Neural crest cell (in vitro differentiated cells): Measurements from ENCODE around the gene THSD1. TPM values are rescaled to one million over a fixed set of nuclear protein-coding genes. Genes with fewer than 3 reads are reported as not detected.
"Not testable (repeated sequence)": the region's sequence is repeated elsewhere in the genome, so short reads cannot be mapped to it uniquely, and the experiment has no call there.

Source experiments
- DNase-seq: peaks from one replicate; pipeline ENCODE4 v3.0.0; 2021; ENCODE audit warnings: low read depth, mixed read lengths, low spot score
- H3K27ac Mint-ChIP-seq: one replicate; pipeline ENCODE4 v1.8.0; 2021; ENCODE audit warnings: mild to moderate bottlenecking, mixed read lengths; ENCODE audit not compliant: unreplicated experiment
- H3K27me3 Mint-ChIP-seq: 2 replicates; pipeline ENCODE4 v1.8.0; 2021; ENCODE audit warnings: low read depth, mild to moderate bottlenecking, mixed read lengths
- H3K36me3 Mint-ChIP-seq: 2 replicates; pipeline ENCODE4 v1.8.0; 2021; ENCODE audit warnings: low read depth, mild to moderate bottlenecking, mixed read lengths
- H3K4me1 Mint-ChIP-seq: 2 replicates; pipeline ENCODE4 v1.8.0; 2021; ENCODE audit warnings: mixed read lengths
- H3K4me3 Mint-ChIP-seq: one replicate; pipeline ENCODE4 v1.8.0; 2021; ENCODE audit warnings: mild to moderate bottlenecking, mixed read lengths
- H3K9me3 Mint-ChIP-seq: 2 replicates; pipeline ENCODE4 v1.8.0; 2021; ENCODE audit warnings: mixed read lengths
- CTCF ChIP-seq: fragments of 200-600 bp; sonication (generic); conservative IDR thresholded peaks from 2 replicates; pipeline ENCODE4 v1.5.0; 2021; ENCODE audit warnings: antibody characterized with exemption, mild to moderate bottlenecking
- total RNA-seq: library from RNA; stranded (reverse); gene quantifications from 2 replicates; pipeline ENCODE4 v1.2.1, GENCODE V29; 2021

THSD1 gene
- total RNA-seq, 1 donor from 2014 or later, result 0.75 TPM

GRCh38 chr13:52348071-52348470 is 57.9 kb downstream of the THSD1 start:
- Mint-ChIP-seq H3K9me3 (peaks cover 9% of the 10 kb centered on the region), H3K36me3 (no peaks in the 10 kb centered on the region), H3K4me1 (peaks cover 4% of the 10 kb centered on the region), H3K27ac (no peak overlapping the region), H3K4me3 (no peak overlapping the region), H3K27me3 (no peaks in the 10 kb centered on the region)
- TF ChIP-seq CTCF, result no peak
- DNase-seq, result no peak

GRCh38 chr13:52345631-52346251 is 60.2 kb downstream of the THSD1 start:
- Mint-ChIP-seq H3K4me3 (no peak overlapping the region), H3K27me3 (no peaks in the 10 kb centered on the region), H3K9me3 (peaks cover 5% of the 10 kb centered on the region), H3K36me3 (no peaks in the 10 kb centered on the region), H3K4me1 (peaks cover 4% of the 10 kb centered on the region), H3K27ac (no peak overlapping the region)
- no peak for DNase-seq
- no peak for TF ChIP-seq CTCF

GRCh38 chr13:52345048-52345447 is 60.9 kb downstream of the THSD1 start:
- TF ChIP-seq CTCF, result no peak
- no peak overlapping the region for H3K27ac Mint-ChIP-seq
- H3K27me3 Mint-ChIP-seq, result no peaks in the 10 kb centered on the region
- no peak for DNase-seq
- H3K9me3 Mint-ChIP-seq, result peaks cover 5% of the 10 kb centered on the region
- peaks cover 4% of the 10 kb centered on the region for H3K4me1 Mint-ChIP-seq
- H3K36me3 Mint-ChIP-seq, result no peaks in the 10 kb centered on the region
- H3K4me3 Mint-ChIP-seq, result no peak overlapping the region

- no peak for DNase-seq
- no peak for TF ChIP-seq CTCF
- peaks cover 4% of the 10 kb centered on the region for H3K4me1 Mint-ChIP-seq
- no peaks in the 10 kb centered on the region for H3K36me3 Mint-ChIP-seq
- no peaks in the 10 kb centered on the region for H3K9me3 Mint-ChIP-seq
- H3K4me3 Mint-ChIP-seq, result no peak overlapping the region
- H3K27ac Mint-ChIP-seq, result no peak overlapping the region
- no peaks in the 10 kb centered on the region for H3K27me3 Mint-ChIP-seq
These were observed 61.9 kb downstream of the THSD1 start for GRCh38 chr13:52344108-52344507.

- not testable (repeated sequence) for H3K27me3 Mint-ChIP-seq, H3K9me3 Mint-ChIP-seq, DNase-seq, H3K36me3 Mint-ChIP-seq, H3K4me1 Mint-ChIP-seq, H3K27ac Mint-ChIP-seq, H3K4me3 Mint-ChIP-seq
These were observed 63.8 kb downstream of the THSD1 start for GRCh38 chr13:52342203-52342602.

- not testable (repeated sequence) for H3K27me3 Mint-ChIP-seq, H3K27ac Mint-ChIP-seq, H3K36me3 Mint-ChIP-seq, H3K4me1 Mint-ChIP-seq, H3K9me3 Mint-ChIP-seq, DNase-seq, H3K4me3 Mint-ChIP-seq
These were observed 68.0 kb downstream of the THSD1 start for GRCh38 chr13:52337828-52338455.

- H3K36me3 Mint-ChIP-seq, H3K9me3 Mint-ChIP-seq, H3K4me3 Mint-ChIP-seq, H3K27me3 Mint-ChIP-seq, DNase-seq, H3K4me1 Mint-ChIP-seq, H3K27ac Mint-ChIP-seq: not testable (repeated sequence)
These were observed 71.9 kb downstream of the THSD1 start for GRCh38 chr13:52334107-52334506.

GRCh38 chr13:52331844-52332243 is 74.1 kb downstream of the THSD1 start:
- H3K36me3 Mint-ChIP-seq, H3K4me3 Mint-ChIP-seq, H3K27me3 Mint-ChIP-seq, H3K9me3 Mint-ChIP-seq, H3K4me1 Mint-ChIP-seq, H3K27ac Mint-ChIP-seq, DNase-seq: not testable (repeated sequence)
